IMR-90 (cell line): ENCODE measurements around the gene ASTL. TPM values are rescaled to one million over a fixed set of nuclear protein-coding genes. Genes with fewer than 3 reads are reported as not detected.

Experiments
- ATAC-seq: fragments of 200-7000 bp; cut with Tn5 transposase; 2 replicates; pipeline ENCODE4 v1.9.1; 2020; ENCODE audit warnings: low read depth, mild to moderate bottlenecking, moderate library complexity
- BruUV-seq: library from RNA; stranded (reverse); fragments of 400-500 nt; replicated peaks from 2 replicates; lab custom pipeline; 2021; lab: Mats Ljungman, UMichigan
- CTCF ChIA-PET: fragments of 300-600 bp; formaldehyde crosslinking; extraction: SDS; loops from one replicate; lab custom pipeline; 2021; ENCODE audit warnings: antibody characterized with exemption; lab: Yijun Ruan, JAX
- POLR2A ChIA-PET: fragments of 300-600 bp; sonication (Branson Sonifier 250); formaldehyde crosslinking; loops from one replicate; lab custom pipeline; 2022; ENCODE audit warnings: antibody characterized with exemption; ENCODE audit not compliant: unreplicated experiment; lab: Charles Lee
- DNase-seq: peaks from one replicate; pipeline ENCODE4 v3.0.0; 2013
- H2AFZ ChIP-seq: replicated peaks from 2 replicates; pipeline ENCODE3; 2013; ENCODE audit warnings: low read length, mild to moderate bottlenecking; ENCODE audit not compliant: poor library complexity
- H2AK5ac ChIP-seq: 2 replicates; pipeline ENCODE4 v1.6.1; 2013; ENCODE audit warnings: low read depth, low read length, inconsistent platforms
- H2AK9ac ChIP-seq: replicated peaks from 2 replicates; pipeline ENCODE3; 2013; ENCODE audit warnings: mild to moderate bottlenecking, low read depth, low read length, moderate library complexity; ENCODE audit not compliant: poor library complexity
- H2BK120ac ChIP-seq: 2 replicates; pipeline ENCODE4 v1.6.1; 2013; ENCODE audit warnings: low read depth, low read length, inconsistent platforms
- H2BK15ac ChIP-seq: 3 replicates; pipeline ENCODE4 v1.6.1; 2013; ENCODE audit warnings: low read depth, low read length, inconsistent platforms
- H2BK20ac ChIP-seq: 2 replicates; pipeline ENCODE4 v1.6.1; 2013; ENCODE audit warnings: low read depth, mild to moderate bottlenecking, inconsistent platforms, low read length, moderate library complexity
- H2BK5ac ChIP-seq: 2 replicates; pipeline ENCODE4 v1.6.1; 2013; ENCODE audit warnings: mild to moderate bottlenecking, low read depth, low read length, inconsistent platforms; ENCODE audit not compliant: poor library complexity, severe bottlenecking
- H3K14ac ChIP-seq: replicated peaks from 2 replicates; pipeline ENCODE4 v1.6.1; 2013; ENCODE audit warnings: low read depth, low read length, inconsistent platforms
- H3K18ac ChIP-seq: 2 replicates; pipeline ENCODE4 v1.6.1; 2013; ENCODE audit warnings: low read depth, low read length, control low read depth
- H3K23ac ChIP-seq: 2 replicates; pipeline ENCODE4 v1.6.1; 2013; ENCODE audit warnings: low read depth, low read length, inconsistent platforms
- H3K27ac ChIP-seq: 2 replicates; pipeline ENCODE4 v1.5.1; 2013; ENCODE audit warnings: mild to moderate bottlenecking, control low read depth, low read length; ENCODE audit not compliant: insufficient read depth
- H3K27me3 ChIP-seq: 2 replicates; pipeline ENCODE4 v1.6.1; 2013; ENCODE audit warnings: low read length; ENCODE audit not compliant: control insufficient read depth, insufficient read depth
- H3K36me3 ChIP-seq: 2 replicates; pipeline ENCODE4 v1.6.1; 2013; ENCODE audit warnings: low read length, mixed read lengths; ENCODE audit not compliant: control insufficient read depth, insufficient read depth
- H3K4ac ChIP-seq: 2 replicates; pipeline ENCODE4 v1.6.1; 2013; ENCODE audit warnings: low read depth, low read length, inconsistent platforms
- H3K4me1 ChIP-seq: 2 replicates; pipeline ENCODE4 v1.6.1; 2013; ENCODE audit warnings: low read length, mixed read lengths; ENCODE audit not compliant: control insufficient read depth, insufficient read depth
- H3K4me2 ChIP-seq: 2 replicates; pipeline ENCODE4 v1.6.1; 2013; ENCODE audit warnings: low read depth, mild to moderate bottlenecking, control low read depth, low read length, moderate library complexity
- H3K4me3 ChIP-seq: 2 replicates; pipeline ENCODE4 v1.5.1; 2013; ENCODE audit warnings: low read depth, mild to moderate bottlenecking, control low read depth, low read length, moderate library complexity; ENCODE audit not compliant: insufficient read depth
- H3K56ac ChIP-seq: 2 replicates; pipeline ENCODE4 v1.6.1; 2013; ENCODE audit warnings: low read length, inconsistent platforms; ENCODE audit not compliant: insufficient read depth; ENCODE audit errors: extremely low read depth
- H3K79me1 ChIP-seq, 2 experiments: 2 replicates each; pipeline ENCODE4 v1.6.1; 2013; ENCODE audit warnings: low read length in 2 of 2, inconsistent platforms in 1 of 2, low read depth in 1 of 2
- H3K9ac ChIP-seq: 2 replicates; pipeline ENCODE4 v1.6.1; 2013; ENCODE audit warnings: low read depth, low read length, control low read depth
- H3K9me1 ChIP-seq: 2 replicates; pipeline ENCODE4 v1.6.1; 2013; ENCODE audit warnings: low read length, inconsistent platforms; ENCODE audit not compliant: insufficient read depth
- H3K9me3 ChIP-seq: 2 replicates; pipeline ENCODE4 v1.6.1; 2013; ENCODE audit warnings: low read length; ENCODE audit not compliant: control insufficient read depth, insufficient read depth
- H4K20me1 ChIP-seq: 2 replicates; pipeline ENCODE4 v1.6.1; 2013; ENCODE audit warnings: low read length, inconsistent platforms; ENCODE audit not compliant: insufficient read depth
- H4K5ac ChIP-seq: 2 replicates; pipeline ENCODE4 v1.6.1; 2013; ENCODE audit warnings: mild to moderate bottlenecking, low read depth, low read length, control low read depth
- H4K8ac ChIP-seq, 2 experiments: 2 replicates each; pipeline ENCODE4 v1.6.1; 2013; ENCODE audit warnings: low read depth in 2 of 2, low read length in 2 of 2, control low read depth in 1 of 2, inconsistent platforms in 1 of 2
- H4K91ac ChIP-seq: 2 replicates; pipeline ENCODE4 v1.6.1; 2013; ENCODE audit warnings: low read depth, low read length, inconsistent platforms; ENCODE audit not compliant: insufficient read depth
- BHLHE40 ChIP-seq: fragments of 150-350 bp; IDR thresholded peaks from 2 replicates; pipeline ENCODE4 v1.6.1; 2016; ENCODE audit warnings: mild to moderate bottlenecking, low read depth, low read length
- CEBPB ChIP-seq: IDR thresholded peaks from 2 replicates; pipeline ENCODE4 v1.6.1; 2012; ENCODE audit warnings: low read depth, low read length, improper control_type of control experiment
- CHD1 ChIP-seq: IDR thresholded peaks from 2 replicates; pipeline ENCODE4 v1.6.1; 2012; ENCODE audit warnings: low read depth, low read length, improper control_type of control experiment
- CTCF ChIP-seq: conservative IDR thresholded peaks from 2 replicates; pipeline ENCODE4 v1.5.1; 2012; ENCODE audit warnings: mild to moderate bottlenecking, low read depth, low read length, improper control_type of control experiment
- FOS ChIP-seq: fragments of 150-350 bp; IDR thresholded peaks from 2 replicates; pipeline ENCODE4 v1.6.1; 2016; ENCODE audit warnings: low read depth, low read length
- MAFK ChIP-seq: IDR thresholded peaks from 2 replicates; pipeline ENCODE4 v1.6.1; 2012; ENCODE audit warnings: low read depth, low read length, improper control_type of control experiment
- MAZ ChIP-seq: IDR thresholded peaks from 2 replicates; pipeline ENCODE4 v1.6.1; 2012; ENCODE audit warnings: low read depth, mild to moderate bottlenecking, low read length, improper control_type of control experiment, moderate library complexity, borderline replicate concordance
- MXI1 ChIP-seq: IDR thresholded peaks from 2 replicates; pipeline ENCODE4 v1.6.1; 2012; ENCODE audit warnings: low read depth, mild to moderate bottlenecking, low read length, moderate library complexity, borderline replicate concordance
- NFE2L2 ChIP-seq: fragments of 150-350 bp; IDR thresholded peaks from 2 replicates; pipeline ENCODE4 v1.6.1; 2016; ENCODE audit warnings: low read depth, mild to moderate bottlenecking, low read length
- POLR2A ChIP-seq: IDR thresholded peaks from 2 replicates; pipeline ENCODE4 v1.6.1; 2012; ENCODE audit warnings: mild to moderate bottlenecking, low read depth, low read length
- RAD21 ChIP-seq: IDR thresholded peaks from 2 replicates; pipeline ENCODE4 v1.6.1; 2012; ENCODE audit warnings: low read length, improper control_type of control experiment
- RCOR1 ChIP-seq: IDR thresholded peaks from 2 replicates; pipeline ENCODE4 v1.6.1; 2012; ENCODE audit warnings: mild to moderate bottlenecking, low read length, improper control_type of control experiment; ENCODE audit not compliant: insufficient replicate concordance
- RFX5 ChIP-seq: IDR thresholded peaks from 2 replicates; pipeline ENCODE4 v1.8.0; 2012; ENCODE audit warnings: low read depth, mild to moderate bottlenecking, low read length, moderate library complexity
- SMC3 ChIP-seq: fragments of 150-350 bp; IDR thresholded peaks from 2 replicates; pipeline ENCODE4 v1.6.1; 2016; ENCODE audit warnings: low read depth, mild to moderate bottlenecking, antibody characterized with exemption, low read length, moderate library complexity
- USF2 ChIP-seq: fragments of 150-350 bp; IDR thresholded peaks from 2 replicates; pipeline ENCODE4 v1.6.1; 2017; ENCODE audit warnings: mild to moderate bottlenecking, antibody characterized with exemption, low read length, low read depth
- WGBS, 2 experiments: methylation state at CpG; one replicate each; pipeline versions ENCODE4 v1.1.5 to v1.1.7; 2013; ENCODE audit warnings: missing lambda C conversion rate in 2 of 2; ENCODE audit not compliant: insufficient read length in 1 of 2; ENCODE audit errors: extremely low coverage in 2 of 2; 5-methylcytosine and 5-hydroxymethylcytosine counted together
- dilution Hi-C: fragments of 300-500 bp; cut with HindIII; formaldehyde crosslinking; loops from one replicate; pipeline ENCODE4 v1.14.3; 2018; ENCODE audit warnings: low sequenced_read_pairs; ENCODE audit not compliant: unreplicated experiment
- in situ Hi-C: fragments of 300-500 bp; cut with MboI; formaldehyde crosslinking; loops from 3 replicates; pipeline ENCODE4 v1.14.3; 2019; ENCODE audit warnings: low sequenced_read_pairs, inconsistent platforms, mixed read lengths
- intact Hi-C: fragments of 100-400 bp; cut with micrococcal nuclease; formaldehyde crosslinking; loops from 2 replicates; pipeline ENCODE4 v1.10.0; 2022
- polyA plus RNA-seq, 3 experiments: library from polyadenylated mRNA; depleted of rRNA; stranded (reverse); fragments of >200 nt; gene quantifications; 2 replicates each; pipeline ENCODE4 v1.2.3, GENCODE V29; 2012; ENCODE audit warnings: low replicate concordance in 1 of 3
- total RNA-seq: library from RNA; depleted of rRNA; stranded (reverse); fragments of >200 nt; gene quantifications from 2 replicates; pipeline ENCODE4 v1.2.3, GENCODE V29; 2012
- TF ChIP-seq, protein P1 (sequence below): fragments of 150-350 bp; IDR thresholded peaks from 2 replicates; pipeline ENCODE4 v1.6.1; 2016; ENCODE audit warnings: low read depth, mild to moderate bottlenecking, low read length, moderate library complexity, borderline replicate concordance

ASTL gene
- total and polyA plus RNA-seq, 2 of the 4 experiments (the other 2 are of a cell fraction) = not detected

DNA sequence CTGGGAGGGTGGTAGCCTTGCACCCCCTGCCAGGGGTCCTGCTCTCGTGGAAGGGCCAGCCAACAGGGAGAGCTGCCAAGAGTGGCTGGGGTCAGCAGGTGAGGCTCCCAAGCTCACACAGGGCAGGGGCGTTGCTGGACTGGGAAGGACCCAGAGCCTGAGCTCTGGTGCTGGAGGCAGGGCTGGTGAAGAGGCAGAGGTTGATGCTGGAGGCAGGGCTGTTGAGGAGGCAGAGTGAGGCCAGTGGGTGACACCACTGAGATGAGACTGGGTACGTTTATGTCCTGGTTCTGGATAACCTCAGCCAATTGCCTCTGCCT is 29.0 kb downstream of the ASTL start:
- Histone ChIP-seq H3K9ac (no peak overlapping the region), H3K36me3 (no peaks in the 10 kb centered on the region), H2AK9ac (peak overlapping the region; percentile 50), H2BK20ac (no peak overlapping the region), H2BK120ac (no peak overlapping the region), H3K18ac (no peak overlapping the region), H2BK15ac (no peak overlapping the region), H3K9me3 (peaks cover 15% of the 10 kb centered on the region), H2AK5ac (no peak overlapping the region), H4K5ac (no peak overlapping the region), H3K4me1 (no peaks in the 10 kb centered on the region; the same call in 1 of the 2 replicates), H3K14ac (no peak overlapping the region), H3K23ac (no peak overlapping the region), H2BK5ac (no peak overlapping the region), H4K20me1 (no peaks in the 10 kb centered on the region), H3K4me3 (no peak overlapping the region), H4K8ac (no peak overlapping the region), H3K4ac (no peak overlapping the region), H3K79me1 (no peaks in the 10 kb centered on the region), H2AFZ (no peak overlapping the region), H4K91ac (no peak overlapping the region), H3K9me1 (no peaks in the 10 kb centered on the region), H3K27me3 (peaks cover 67% of the 10 kb centered on the region), H3K4me2 (no peak overlapping the region), H3K56ac (no peak overlapping the region), H3K27ac (no peak overlapping the region)
- ATAC-seq (no peak), DNase-seq (no peak)
- POLR2A ChIA-PET = no interaction called here
- CTCF ChIA-PET = no interaction called here
- dilution Hi-C loops (no loop called here), in situ Hi-C loops (loop anchor here (25.0 kb wide), 1 partner anchor 97 kb away; no protein-coding TSS in a partner anchor), intact Hi-C loops (no loop called here)
- TF ChIP-seq RFX5 (no peak), NFE2L2 (no peak), POLR2A (no peak), CTCF (no peak), USF2 (no peak), SMC3 (no peak), MAZ (no peak), RCOR1 (no peak), MAFK (no peak), FOS (no peak), RAD21 (no peak), CEBPB (no peak), MXI1 (no peak), BHLHE40 (no peak), CHD1 (no peak)
- TF ChIP-seq, protein P1, sequence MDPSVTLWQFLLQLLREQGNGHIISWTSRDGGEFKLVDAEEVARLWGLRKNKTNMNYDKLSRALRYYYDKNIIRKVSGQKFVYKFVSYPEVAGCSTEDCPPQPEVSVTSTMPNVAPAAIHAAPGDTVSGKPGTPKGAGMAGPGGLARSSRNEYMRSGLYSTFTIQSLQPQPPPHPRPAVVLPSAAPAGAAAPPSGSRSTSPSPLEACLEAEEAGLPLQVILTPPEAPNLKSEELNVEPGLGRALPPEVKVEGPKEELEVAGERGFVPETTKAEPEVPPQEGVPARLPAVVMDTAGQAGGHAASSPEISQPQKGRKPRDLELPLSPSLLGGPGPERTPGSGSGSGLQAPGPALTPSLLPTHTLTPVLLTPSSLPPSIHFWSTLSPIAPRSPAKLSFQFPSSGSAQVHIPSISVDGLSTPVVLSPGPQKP = no peak
- no TSS peak for BruUV-seq
- WGBS, 2 experiments = 36% methylated on average over 1 of the region's 3 CpGs; no CpG with 5 or more reads in 1 of the 2 experiments
